GM21447 (cell line): Measurements from ENCODE around the gene PITX1.
"Not testable (repeated sequence)": the region's sequence is repeated elsewhere in the genome, so short reads cannot be mapped to it uniquely, and the experiment has no call there.

ENCODE experiments used
- ATAC-seq: cut with Tn5 transposase; IDR thresholded peaks from one replicate; pipeline ENCODE4 v1.9.1; 2021; ENCODE audit not compliant: unreplicated experiment

Gene PITX1

GRCh38 chr5:135011355-135012032 lies 22.5 kb downstream of the PITX1 start:
- ATAC-seq = no peak

GRCh38 chr5:135010502-135011354 lies 23.3 kb downstream of the PITX1 start:
- ATAC-seq = no peak

GRCh38 chr5:135009736-135010501 lies 24.1 kb downstream of the PITX1 start:
- no peak for ATAC-seq

- ATAC-seq = no peak
Measured at GRCh38 chr5:135008981-135009735, 24.9 kb downstream of the PITX1 start.

- ATAC-seq = no peak
Measured at GRCh38 chr5:135008556-135008955, 25.5 kb downstream of the PITX1 start.

GRCh38 chr5:135007749-135008363 lies 26.2 kb downstream of the PITX1 start:
- no peak for ATAC-seq

- ATAC-seq = no peak
Measured at GRCh38 chr5:135007305-135007704, 26.7 kb downstream of the PITX1 start.

GRCh38 chr5:135005076-135005475 lies 29.0 kb downstream of the PITX1 start:
- ATAC-seq = no peak

- ATAC-seq = no peak
Measured at GRCh38 chr5:135004376-135004775, 29.7 kb downstream of the PITX1 start.

GRCh38 chr5:134998068-134998467 lies 36.0 kb downstream of the PITX1 start:
- not testable (repeated sequence) for ATAC-seq

- ATAC-seq = no peak
Measured at GRCh38 chr5:134997015-134997414, 37.0 kb downstream of the PITX1 start.

GRCh38 chr5:134995850-134996402 lies 38.1 kb downstream of the PITX1 start:
- no peak for ATAC-seq

- no peak for ATAC-seq
Measured at GRCh38 chr5:134994560-134995156, 39.4 kb downstream of the PITX1 start.

GRCh38 chr5:134993161-134993560 lies 40.9 kb downstream of the PITX1 start:
- ATAC-seq = no peak

- ATAC-seq = no peak
Measured at GRCh38 chr5:134992148-134992547, 41.9 kb downstream of the PITX1 start.

- ATAC-seq = not testable (repeated sequence)
Measured at GRCh38 chr5:134990183-134990582, 43.8 kb downstream of the PITX1 start.

- no peak for ATAC-seq
Measured at GRCh38 chr5:134989266-134989830, 44.7 kb downstream of the PITX1 start.

GRCh38 chr5:134982230-134982629 lies 51.8 kb downstream of the PITX1 start:
- no peak for ATAC-seq

GRCh38 chr5:134979416-134979815 lies 54.6 kb downstream of the PITX1 start:
- ATAC-seq = no peak
